Mammary epithelial cell (primary cell): ENCODE results near the gene ALX3.

Source experiments
- EZH2 ChIP-seq: IDR thresholded peaks from 2 replicates; pipeline ENCODE4 v1.6.1; 2012; ENCODE audit warnings: low read length, inconsistent platforms, borderline replicate concordance
- TF ChIP-seq, protein P1 (sequence below), 2 donors: IDR thresholded peaks in 1 of 2; conservative IDR thresholded peaks in 1 of 2; 2 replicates each; pipeline ENCODE4 v1.5.1; 2011 to 2012; ENCODE audit warnings: inconsistent platforms in 2 of 2, low read length in 2 of 2, mild to moderate bottlenecking in 2 of 2, control low read depth in 1 of 2, low read depth in 1 of 2; ENCODE audit not compliant: insufficient read depth in 1 of 2; ENCODE audit errors: extremely low read depth in 1 of 2

DNA sequence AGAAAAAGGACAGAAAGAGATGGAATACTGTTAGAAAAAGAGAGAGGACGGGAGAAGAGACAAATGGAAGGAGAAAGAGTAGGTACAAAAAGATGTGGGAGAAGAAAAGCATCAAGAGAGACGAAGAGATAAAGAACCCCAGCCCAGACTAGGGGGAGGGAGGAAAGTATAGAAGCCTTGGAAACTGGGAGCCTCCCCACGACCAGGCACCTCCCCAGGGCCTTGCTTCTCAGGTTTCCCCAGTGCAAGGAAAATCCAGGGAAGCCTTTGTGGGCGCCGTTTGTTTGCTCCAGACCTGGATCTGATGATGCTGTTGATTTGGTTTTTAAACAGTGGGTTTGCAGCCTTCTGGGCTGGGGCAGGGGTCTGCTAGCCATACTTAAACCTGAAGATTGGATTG is 15.2 kb upstream of the ALX3 start:
- no peak for TF ChIP-seq EZH2
- TF ChIP-seq, protein P1, sequence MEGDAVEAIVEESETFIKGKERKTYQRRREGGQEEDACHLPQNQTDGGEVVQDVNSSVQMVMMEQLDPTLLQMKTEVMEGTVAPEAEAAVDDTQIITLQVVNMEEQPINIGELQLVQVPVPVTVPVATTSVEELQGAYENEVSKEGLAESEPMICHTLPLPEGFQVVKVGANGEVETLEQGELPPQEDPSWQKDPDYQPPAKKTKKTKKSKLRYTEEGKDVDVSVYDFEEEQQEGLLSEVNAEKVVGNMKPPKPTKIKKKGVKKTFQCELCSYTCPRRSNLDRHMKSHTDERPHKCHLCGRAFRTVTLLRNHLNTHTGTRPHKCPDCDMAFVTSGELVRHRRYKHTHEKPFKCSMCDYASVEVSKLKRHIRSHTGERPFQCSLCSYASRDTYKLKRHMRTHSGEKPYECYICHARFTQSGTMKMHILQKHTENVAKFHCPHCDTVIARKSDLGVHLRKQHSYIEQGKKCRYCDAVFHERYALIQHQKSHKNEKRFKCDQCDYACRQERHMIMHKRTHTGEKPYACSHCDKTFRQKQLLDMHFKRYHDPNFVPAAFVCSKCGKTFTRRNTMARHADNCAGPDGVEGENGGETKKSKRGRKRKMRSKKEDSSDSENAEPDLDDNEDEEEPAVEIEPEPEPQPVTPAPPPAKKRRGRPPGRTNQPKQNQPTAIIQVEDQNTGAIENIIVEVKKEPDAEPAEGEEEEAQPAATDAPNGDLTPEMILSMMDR (conservative IDR thresholded peaks at IDR 0.05 in 1 of 2, IDR thresholded peaks at IDR 0.05 in 1 of 2; ENCODE audit: extremely low read depth in 1 of 2, insufficient read depth in 1 of 2, low read depth in 1 of 2, low read length in 2 of 2), result no peak
